Panc1 (cell line): Measurements from ENCODE around the gene TEX52. TPM values are rescaled to one million over a fixed set of nuclear protein-coding genes. Genes with fewer than 3 reads are reported as not detected.

Source experiments
- ATAC-seq: fragments of 200-7000 bp; cut with Tn5 transposase; 2 replicates; pipeline ENCODE4 v1.9.1; 2020; ENCODE audit warnings: mild to moderate bottlenecking, moderate library complexity
- BruUV-seq: library from RNA; stranded (reverse); fragments of 400-500 nt; replicated peaks from 2 replicates; lab custom pipeline; 2021; lab: Mats Ljungman, UMichigan
- CTCF ChIA-PET: fragments of 300-600 bp; sonication (Branson Sonifier 250); formaldehyde crosslinking; loops from one replicate; lab custom pipeline; 2022; ENCODE audit warnings: antibody characterized with exemption; lab: Charles Lee
- POLR2A ChIA-PET: fragments of 300-600 bp; sonication (Branson Sonifier 250); formaldehyde crosslinking; loops from one replicate; lab custom pipeline; 2022; ENCODE audit warnings: antibody characterized with exemption; lab: Charles Lee
- DNase-seq: peaks from one replicate; pipeline ENCODE4 v3.0.0-alpha.2; 2010; ENCODE audit warnings: low read depth, low spot score
- H3K27ac ChIP-seq: 2 replicates; pipeline ENCODE4 v1.5.1; 2011; ENCODE audit warnings: mild to moderate bottlenecking, low read length, inconsistent platforms
- H3K27me3 ChIP-seq: fragments of 200-500 bp; sonication (Bioruptor generic); 2 replicates; pipeline ENCODE4 v1.6.0; 2014; ENCODE audit warnings: low read length, inconsistent platforms; ENCODE audit not compliant: control insufficient read depth, insufficient read depth
- H3K36me3 ChIP-seq: fragments of 200-500 bp; sonication (Bioruptor generic); 2 replicates; pipeline ENCODE4 v1.5.1; 2014; ENCODE audit warnings: inconsistent platforms, mild to moderate bottlenecking, low read length, moderate library complexity; ENCODE audit not compliant: control insufficient read depth, insufficient read depth
- H3K4me1 ChIP-seq: 2 replicates; pipeline ENCODE4 v1.5.1; 2011; ENCODE audit warnings: inconsistent platforms, mild to moderate bottlenecking, low read length, moderate library complexity; ENCODE audit not compliant: control insufficient read depth, insufficient read depth
- H3K4me3 ChIP-seq, 2 experiments: 2 replicates each; pipeline ENCODE4 v1.5.1; 2011 to 2012; ENCODE audit warnings: low read depth in 2 of 2, low read length in 2 of 2, mild to moderate bottlenecking in 2 of 2, inconsistent platforms in 1 of 2, moderate library complexity in 1 of 2
- H3K9me3 ChIP-seq: fragments of 200-500 bp; sonication (Bioruptor generic); 2 replicates; pipeline ENCODE4 v1.5.1; 2014; ENCODE audit warnings: low read depth, mild to moderate bottlenecking, inconsistent platforms, low read length, moderate library complexity; ENCODE audit not compliant: control insufficient read depth, insufficient read depth
- POLR2AphosphoS5 ChIP-seq: IDR thresholded peaks from 2 replicates; pipeline ENCODE4 v1.6.1; 2012; ENCODE audit warnings: mild to moderate bottlenecking, low read depth, low read length, moderate library complexity
- SIN3A ChIP-seq: IDR thresholded peaks from 2 replicates; pipeline ENCODE4 v1.6.1; 2012; ENCODE audit warnings: low read depth, mild to moderate bottlenecking, low read length, moderate library complexity, borderline replicate concordance; ENCODE audit not compliant: insufficient read depth
- TCF7L2 ChIP-seq: IDR thresholded peaks from 2 replicates; pipeline ENCODE4 v1.6.1; 2011; ENCODE audit warnings: mild to moderate bottlenecking, low read depth, low read length, inconsistent platforms
- in situ Hi-C: cut with HindIII; loops from 2 replicates; pipeline ENCODE4 v1.10.0; 2016; ENCODE audit warnings: low sequenced_read_pairs, low pct_unique_long_range_greater_than_20kb
- intact Hi-C: fragments of 100-400 bp; cut with micrococcal nuclease; formaldehyde crosslinking; loops from one replicate; pipeline ENCODE4 v1.10.0; 2022; ENCODE audit not compliant: unreplicated experiment
- total RNA-seq: library from RNA; stranded (reverse); gene quantifications from one replicate; pipeline ENCODE4 v1.2.1, GENCODE V29; 2021; ENCODE audit not compliant: unreplicated experiment
- TF ChIP-seq, protein P1 (sequence below), 2 experiments: IDR thresholded peaks; 2 replicates each; pipeline ENCODE4 v1.6.1; 2011 to 2012; ENCODE audit warnings: low read depth in 2 of 2, control low read depth in 1 of 2, low read length in 1 of 2, mild to moderate bottlenecking in 1 of 2, moderate library complexity in 1 of 2; ENCODE audit not compliant: insufficient read depth in 1 of 2
- TF ChIP-seq, protein P2 (sequence below): fragments of 450-650 bp; IDR thresholded peaks from 2 replicates; pipeline ENCODE4 v1.5.1; 2017; ENCODE audit warnings: mild to moderate bottlenecking

Gene TEX52
- total RNA-seq, 1 experiment from 2014 or later, result not detected

DNA sequence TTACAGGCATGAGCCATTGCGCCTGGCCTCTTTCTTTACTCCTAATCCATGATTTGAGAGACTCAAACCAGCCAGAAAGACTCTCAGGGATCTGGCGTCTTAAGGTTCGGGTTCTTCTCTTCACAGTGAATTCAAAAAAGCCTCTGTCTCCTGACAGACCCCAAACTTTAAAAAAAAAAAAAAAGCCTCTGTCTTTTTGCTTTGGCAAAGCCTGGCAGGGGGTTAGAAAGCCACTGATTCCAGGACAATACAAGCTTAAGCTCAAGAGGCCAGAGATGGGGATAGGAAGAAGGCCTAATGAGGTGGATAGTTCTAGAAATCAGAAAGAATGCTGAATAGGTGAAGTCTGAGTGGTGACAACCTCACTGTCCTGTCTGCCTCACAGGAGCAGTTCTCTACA lies 30.8 kb downstream of the TEX52 start:
- ChIA-PET POLR2A (no interaction called here), CTCF (no interaction called here)
- ATAC-seq (no peak), DNase-seq (no peak)
- no peaks in the 10 kb centered on the region for H3K9me3 ChIP-seq
- in situ Hi-C loops, result no loop called here
- H3K4me3 ChIP-seq, result no peak overlapping the region
- intact Hi-C loops, result no loop called here
- no peaks in the 10 kb centered on the region for H3K4me1 ChIP-seq
- H3K27ac ChIP-seq, result no peak overlapping the region
- H3K27me3 ChIP-seq, result no peaks in the 10 kb centered on the region
- TF ChIP-seq, protein P1, sequence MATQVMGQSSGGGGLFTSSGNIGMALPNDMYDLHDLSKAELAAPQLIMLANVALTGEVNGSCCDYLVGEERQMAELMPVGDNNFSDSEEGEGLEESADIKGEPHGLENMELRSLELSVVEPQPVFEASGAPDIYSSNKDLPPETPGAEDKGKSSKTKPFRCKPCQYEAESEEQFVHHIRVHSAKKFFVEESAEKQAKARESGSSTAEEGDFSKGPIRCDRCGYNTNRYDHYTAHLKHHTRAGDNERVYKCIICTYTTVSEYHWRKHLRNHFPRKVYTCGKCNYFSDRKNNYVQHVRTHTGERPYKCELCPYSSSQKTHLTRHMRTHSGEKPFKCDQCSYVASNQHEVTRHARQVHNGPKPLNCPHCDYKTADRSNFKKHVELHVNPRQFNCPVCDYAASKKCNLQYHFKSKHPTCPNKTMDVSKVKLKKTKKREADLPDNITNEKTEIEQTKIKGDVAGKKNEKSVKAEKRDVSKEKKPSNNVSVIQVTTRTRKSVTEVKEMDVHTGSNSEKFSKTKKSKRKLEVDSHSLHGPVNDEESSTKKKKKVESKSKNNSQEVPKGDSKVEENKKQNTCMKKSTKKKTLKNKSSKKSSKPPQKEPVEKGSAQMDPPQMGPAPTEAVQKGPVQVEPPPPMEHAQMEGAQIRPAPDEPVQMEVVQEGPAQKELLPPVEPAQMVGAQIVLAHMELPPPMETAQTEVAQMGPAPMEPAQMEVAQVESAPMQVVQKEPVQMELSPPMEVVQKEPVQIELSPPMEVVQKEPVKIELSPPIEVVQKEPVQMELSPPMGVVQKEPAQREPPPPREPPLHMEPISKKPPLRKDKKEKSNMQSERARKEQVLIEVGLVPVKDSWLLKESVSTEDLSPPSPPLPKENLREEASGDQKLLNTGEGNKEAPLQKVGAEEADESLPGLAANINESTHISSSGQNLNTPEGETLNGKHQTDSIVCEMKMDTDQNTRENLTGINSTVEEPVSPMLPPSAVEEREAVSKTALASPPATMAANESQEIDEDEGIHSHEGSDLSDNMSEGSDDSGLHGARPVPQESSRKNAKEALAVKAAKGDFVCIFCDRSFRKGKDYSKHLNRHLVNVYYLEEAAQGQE (IDR thresholded peaks at IDR 0.05; ENCODE audit: insufficient read depth in 1 of 2, low read depth in 2 of 2, low read length in 1 of 2), result no peak
- TF ChIP-seq POLR2AphosphoS5 (no peak), TCF7L2 (no peak), SIN3A (no peak)
- TF ChIP-seq, protein P2, sequence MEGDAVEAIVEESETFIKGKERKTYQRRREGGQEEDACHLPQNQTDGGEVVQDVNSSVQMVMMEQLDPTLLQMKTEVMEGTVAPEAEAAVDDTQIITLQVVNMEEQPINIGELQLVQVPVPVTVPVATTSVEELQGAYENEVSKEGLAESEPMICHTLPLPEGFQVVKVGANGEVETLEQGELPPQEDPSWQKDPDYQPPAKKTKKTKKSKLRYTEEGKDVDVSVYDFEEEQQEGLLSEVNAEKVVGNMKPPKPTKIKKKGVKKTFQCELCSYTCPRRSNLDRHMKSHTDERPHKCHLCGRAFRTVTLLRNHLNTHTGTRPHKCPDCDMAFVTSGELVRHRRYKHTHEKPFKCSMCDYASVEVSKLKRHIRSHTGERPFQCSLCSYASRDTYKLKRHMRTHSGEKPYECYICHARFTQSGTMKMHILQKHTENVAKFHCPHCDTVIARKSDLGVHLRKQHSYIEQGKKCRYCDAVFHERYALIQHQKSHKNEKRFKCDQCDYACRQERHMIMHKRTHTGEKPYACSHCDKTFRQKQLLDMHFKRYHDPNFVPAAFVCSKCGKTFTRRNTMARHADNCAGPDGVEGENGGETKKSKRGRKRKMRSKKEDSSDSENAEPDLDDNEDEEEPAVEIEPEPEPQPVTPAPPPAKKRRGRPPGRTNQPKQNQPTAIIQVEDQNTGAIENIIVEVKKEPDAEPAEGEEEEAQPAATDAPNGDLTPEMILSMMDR, result no peak
- no TSS peak for BruUV-seq
- H3K36me3 ChIP-seq, result 0 out of 2 replicates have a peak, but pooled peaks cover 2% of the 10 kb centered on the region

DNA sequence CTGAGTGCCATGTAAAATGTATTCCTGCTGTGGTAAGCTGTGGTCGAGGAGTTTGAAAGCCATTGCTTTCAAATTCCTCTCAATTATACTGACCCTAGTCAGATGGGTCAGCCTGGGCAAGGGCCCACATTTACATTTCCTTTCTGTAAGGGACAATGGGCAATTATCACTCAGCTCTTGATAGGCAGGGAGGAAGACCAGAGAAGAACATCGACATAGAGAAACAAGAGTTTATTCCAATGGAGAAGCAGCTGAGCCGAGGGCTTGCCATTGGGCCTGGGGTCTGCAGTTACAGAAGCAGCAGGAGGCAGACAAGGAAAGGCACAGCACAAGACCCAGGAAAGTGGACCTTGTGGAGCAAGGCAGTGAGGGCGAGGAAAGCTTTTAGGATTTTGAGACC lies 31.7 kb downstream of the TEX52 start:
- in situ Hi-C loops (no loop called here), intact Hi-C loops (no loop called here)
- DNase-seq, result no peak
- H3K9me3 ChIP-seq, result no peaks in the 10 kb centered on the region
- ChIA-PET POLR2A (no interaction called here), CTCF (no interaction called here)
- H3K4me1 ChIP-seq, result no peaks in the 10 kb centered on the region
- TF ChIP-seq, protein P2, result no peak
- TF ChIP-seq, protein P1 (IDR thresholded peaks at IDR 0.05; ENCODE audit: insufficient read depth in 1 of 2, low read depth in 2 of 2, low read length in 1 of 2), result no peak
- TF ChIP-seq SIN3A (no peak), TCF7L2 (no peak), POLR2AphosphoS5 (no peak)
- 0 out of 2 replicates have a peak, but pooled peaks cover 2% of the 10 kb centered on the region for H3K36me3 ChIP-seq
- no peak overlapping the region for H3K4me3 ChIP-seq
- H3K27me3 ChIP-seq, result no peaks in the 10 kb centered on the region
- no peak for ATAC-seq
- TSS peak; percentile 49 for BruUV-seq
- no peak overlapping the region for H3K27ac ChIP-seq
